IgD-negative memory B cell (primary cell): ENCODE results near the gene TREH. TPM values are rescaled to one million over a fixed set of nuclear protein-coding genes. Genes with fewer than 3 reads are reported as not detected.
"Not testable (repeated sequence)": the region's sequence is repeated elsewhere in the genome, so short reads cannot be mapped to it uniquely, and the experiment has no call there.

Experiments used
- H3K27ac Mint-ChIP-seq, 3 donors: one replicate each; pipeline ENCODE4 v1.8.0; 2020 to 2022; ENCODE audit warnings: mild to moderate bottlenecking in 3 of 3, mixed read lengths in 3 of 3, moderate library complexity in 1 of 3
- H3K27me3 Mint-ChIP-seq: one replicate; pipeline ENCODE4 v1.8.0; 2021; ENCODE audit warnings: mixed read lengths
- H3K36me3 Mint-ChIP-seq: one replicate; pipeline ENCODE4 v1.8.0; 2020; ENCODE audit warnings: mild to moderate bottlenecking, mixed read lengths
- H3K4me1 Mint-ChIP-seq, 3 donors: one replicate each; pipeline ENCODE4 v1.8.0; 2020 to 2022; ENCODE audit warnings: mixed read lengths in 3 of 3, mild to moderate bottlenecking in 1 of 3
- H3K4me3 Mint-ChIP-seq, 4 donors: one replicate each; pipeline ENCODE4 v1.8.0; 2020 to 2022; ENCODE audit warnings: mild to moderate bottlenecking in 4 of 4, mixed read lengths in 4 of 4, moderate library complexity in 3 of 4
- H3K9me3 Mint-ChIP-seq, 3 donors: one replicate each; pipeline ENCODE4 v1.8.0; 2020 to 2021; ENCODE audit warnings: mixed read lengths in 3 of 3, mild to moderate bottlenecking in 1 of 3
- polyA plus RNA-seq: library from polyadenylated mRNA; unstranded; fragments of 300-500 nt; fragmentation: Illumina TruSeq; gene quantifications from one replicate; pipeline ENCODE4 v1.2.3, GENCODE V29; 2021

TREH gene
- polyA plus RNA-seq, 1 donor from 2014 or later: not detected

- peaks cover 0 to 9% (median 3%) of the 10 kb centered on the region in 3 donors for H3K4me1 Mint-ChIP-seq
- H3K4me3 Mint-ChIP-seq: peak overlapping the region in 1 of 4 donors; percentile 17
- H3K27ac Mint-ChIP-seq: no peak overlapping the region
Measured at GRCh38 chr11:118688851-118689502, 9.5 kb upstream of the TREH start.

GRCh38 chr11:118688339-118688738, 8.9 kb upstream of the TREH start:
- H3K27ac Mint-ChIP-seq, H3K4me1 Mint-ChIP-seq: not testable (repeated sequence)

More at GRCh38 chr11:118688851-118689502, 9.5 kb upstream of the TREH start:
- Mint-ChIP-seq H3K9me3 (no peaks in the 10 kb centered on the region), H3K36me3 (no peaks in the 10 kb centered on the region), H3K27me3 (peaks cover 2% of the 10 kb centered on the region)

DNA sequence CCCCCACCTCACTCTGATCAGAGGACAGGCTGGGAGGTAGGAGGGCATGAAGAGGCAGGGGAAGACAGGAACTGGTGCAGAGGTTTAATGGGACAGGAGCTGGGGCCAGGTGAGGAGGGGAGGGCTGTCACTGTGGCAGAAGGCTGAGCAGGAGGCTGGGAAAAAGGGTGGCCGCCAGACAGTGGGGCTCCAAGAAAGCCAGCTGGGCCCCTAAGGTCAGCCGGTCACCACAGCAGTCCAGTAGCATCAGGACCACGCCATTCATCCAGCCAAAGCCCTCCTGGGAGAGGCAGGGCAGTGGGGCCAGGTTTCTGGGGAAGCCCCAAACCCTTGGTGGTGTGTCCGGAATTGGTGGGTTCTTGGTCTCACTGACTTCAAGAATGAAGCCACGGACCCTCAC, 8.5 kb upstream of the TREH start:
- no peak overlapping the region for H3K27ac Mint-ChIP-seq
- peaks cover 0 to 9% (median 3%) of the 10 kb centered on the region in 3 donors for H3K4me1 Mint-ChIP-seq
- H3K27me3 Mint-ChIP-seq: peaks cover 2% of the 10 kb centered on the region
- no peaks in the 10 kb centered on the region for H3K9me3 Mint-ChIP-seq
- no peak overlapping the region for H3K4me3 Mint-ChIP-seq
- H3K36me3 Mint-ChIP-seq: no peaks in the 10 kb centered on the region

More at GRCh38 chr11:118688339-118688738, 8.9 kb upstream of the TREH start:
- H3K27me3 Mint-ChIP-seq, H3K9me3 Mint-ChIP-seq, H3K36me3 Mint-ChIP-seq: not testable (repeated sequence)
- H3K4me3 Mint-ChIP-seq: peak overlapping the region in 1 of 4 donors; percentile 17

DNA sequence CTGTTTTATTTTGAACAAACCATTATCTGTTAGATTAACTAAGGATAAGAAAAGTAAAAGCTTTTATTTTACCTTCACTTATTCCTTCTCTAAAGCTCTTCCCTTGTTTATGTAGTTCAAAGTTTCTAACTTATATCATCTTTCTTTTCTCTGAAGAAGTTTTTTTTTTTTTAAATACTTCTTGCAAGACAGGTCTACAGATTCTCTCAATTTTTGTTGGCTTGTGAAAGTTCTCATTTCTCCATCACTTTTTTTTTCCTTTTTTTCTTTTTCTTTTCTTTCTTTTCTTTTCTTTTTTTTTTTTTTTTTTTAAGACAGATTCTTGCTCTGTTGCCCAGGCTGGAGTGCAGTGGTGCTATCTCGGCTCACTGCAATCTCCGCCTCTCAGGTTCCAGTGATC, 4.7 kb upstream of the TREH start:
- H3K4me1 Mint-ChIP-seq: no peaks in the 10 kb centered on the region
- no peak overlapping the region for H3K27ac Mint-ChIP-seq
- H3K9me3 Mint-ChIP-seq: no peaks in the 10 kb centered on the region
- H3K36me3 Mint-ChIP-seq: no peaks in the 10 kb centered on the region
- H3K27me3 Mint-ChIP-seq: peaks cover 4% of the 10 kb centered on the region
- H3K4me3 Mint-ChIP-seq: no peak overlapping the region

GRCh38 chr11:118682939-118683338, 3.5 kb upstream of the TREH start:
- H3K27ac Mint-ChIP-seq, H3K9me3 Mint-ChIP-seq, H3K27me3 Mint-ChIP-seq, H3K4me1 Mint-ChIP-seq, H3K36me3 Mint-ChIP-seq, H3K4me3 Mint-ChIP-seq: not testable (repeated sequence)

GRCh38 chr11:118682372-118682771, 2.9 kb upstream of the TREH start:
- Mint-ChIP-seq H3K36me3 (no peaks in the 10 kb centered on the region), H3K27ac (no peak overlapping the region), H3K27me3 (peaks cover 4% of the 10 kb centered on the region), H3K4me3 (no peak overlapping the region), H3K4me1 (no peaks in the 10 kb centered on the region), H3K9me3 (peaks cover 0 to 5% (median 0%) of the 10 kb centered on the region in 3 donors)

GRCh38 chr11:118678908-118679307, 542 bp downstream of the TREH start:
- not testable (repeated sequence) for H3K27ac Mint-ChIP-seq, H3K27me3 Mint-ChIP-seq, H3K36me3 Mint-ChIP-seq, H3K4me3 Mint-ChIP-seq, H3K4me1 Mint-ChIP-seq, H3K9me3 Mint-ChIP-seq

- H3K4me1 Mint-ChIP-seq: no peaks in the 10 kb centered on the region
- no peaks in the 10 kb centered on the region for H3K36me3 Mint-ChIP-seq
- H3K27me3 Mint-ChIP-seq: peaks cover 5% of the 10 kb centered on the region
- H3K27ac Mint-ChIP-seq: no peak overlapping the region
- H3K4me3 Mint-ChIP-seq: peak overlapping the region in 1 of 4 donors; percentile 35
- H3K9me3 Mint-ChIP-seq: peaks cover 0 to 10% (median 4%) of the 10 kb centered on the region in 3 donors
Measured at GRCh38 chr11:118677977-118678376, 1.5 kb downstream of the TREH start.

DNA sequence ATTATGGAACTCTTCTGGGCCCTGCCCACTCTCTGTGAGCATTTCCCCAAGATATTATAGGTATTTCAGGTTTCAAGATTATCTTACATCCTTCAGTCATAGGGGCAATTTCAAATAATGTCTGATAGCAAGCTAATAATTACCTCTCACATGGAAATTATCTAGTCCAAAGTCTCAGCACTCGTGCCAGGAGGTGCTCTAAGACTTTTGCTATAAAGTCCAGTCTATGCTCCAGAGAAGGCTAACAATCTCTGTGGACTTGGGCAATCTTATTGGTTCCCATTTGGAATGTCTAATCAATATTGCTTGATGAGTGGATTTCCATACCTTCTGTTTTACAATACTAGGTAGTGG, 5.4 kb downstream of the TREH start:
- peaks cover 8% of the 10 kb centered on the region for H3K27me3 Mint-ChIP-seq
- H3K9me3 Mint-ChIP-seq: peaks cover 0 to 23% (median 10%) of the 10 kb centered on the region in 3 donors
- no peak overlapping the region for H3K27ac Mint-ChIP-seq
- H3K4me3 Mint-ChIP-seq: no peak overlapping the region
- no peaks in the 10 kb centered on the region for H3K4me1 Mint-ChIP-seq
- peaks cover 1% of the 10 kb centered on the region for H3K36me3 Mint-ChIP-seq

DNA sequence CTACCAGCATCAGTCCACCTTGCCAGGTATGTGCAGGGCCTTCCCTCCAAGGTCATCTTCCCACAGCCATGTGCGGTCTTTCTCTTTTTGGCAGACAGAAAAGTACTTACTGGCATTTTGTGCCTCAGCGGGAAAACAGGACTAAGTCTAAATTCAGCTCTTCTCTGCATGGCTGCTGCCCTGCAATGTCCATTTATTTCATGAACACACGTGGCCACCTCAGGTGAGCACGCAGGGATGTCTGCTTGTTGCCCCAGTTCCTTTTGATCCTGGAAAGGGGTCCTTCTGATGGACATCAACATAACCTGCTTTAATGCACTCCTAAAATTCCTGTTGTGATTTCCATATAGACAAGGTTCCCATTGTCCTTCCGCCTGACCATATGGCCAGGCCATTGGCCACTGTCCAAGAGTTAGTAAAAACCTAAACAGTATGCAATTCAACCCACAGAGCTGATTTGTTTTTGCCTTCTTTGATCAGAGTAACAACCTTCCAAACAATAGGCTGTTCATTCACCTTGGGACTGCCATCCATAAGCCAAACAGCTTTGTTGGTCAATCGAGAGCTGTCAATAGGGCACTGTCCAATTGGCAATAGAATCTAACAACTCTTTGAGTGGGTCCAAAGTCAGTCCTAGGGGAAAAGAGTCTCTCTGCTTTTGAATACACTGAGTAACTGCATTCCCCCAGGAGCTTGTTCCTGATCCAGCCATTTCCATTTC, 5.9 kb downstream of the TREH start:
- no peaks in the 10 kb centered on the region for H3K4me1 Mint-ChIP-seq
- no peak overlapping the region for H3K4me3 Mint-ChIP-seq
- H3K27ac Mint-ChIP-seq: no peak overlapping the region
- peaks cover 8% of the 10 kb centered on the region for H3K27me3 Mint-ChIP-seq
- peaks cover 0 to 23% (median 10%) of the 10 kb centered on the region in 3 donors for H3K9me3 Mint-ChIP-seq
- peaks cover 1% of the 10 kb centered on the region for H3K36me3 Mint-ChIP-seq

GRCh38 chr11:118672846-118673245, 6.6 kb downstream of the TREH start:
- Mint-ChIP-seq H3K27ac (no peak overlapping the region), H3K9me3 (peaks cover 0 to 23% (median 7%) of the 10 kb centered on the region in 3 donors), H3K27me3 (peaks cover 8% of the 10 kb centered on the region), H3K4me1 (no peaks in the 10 kb centered on the region), H3K4me3 (no peak overlapping the region), H3K36me3 (peaks cover 1% of the 10 kb centered on the region)

DNA sequence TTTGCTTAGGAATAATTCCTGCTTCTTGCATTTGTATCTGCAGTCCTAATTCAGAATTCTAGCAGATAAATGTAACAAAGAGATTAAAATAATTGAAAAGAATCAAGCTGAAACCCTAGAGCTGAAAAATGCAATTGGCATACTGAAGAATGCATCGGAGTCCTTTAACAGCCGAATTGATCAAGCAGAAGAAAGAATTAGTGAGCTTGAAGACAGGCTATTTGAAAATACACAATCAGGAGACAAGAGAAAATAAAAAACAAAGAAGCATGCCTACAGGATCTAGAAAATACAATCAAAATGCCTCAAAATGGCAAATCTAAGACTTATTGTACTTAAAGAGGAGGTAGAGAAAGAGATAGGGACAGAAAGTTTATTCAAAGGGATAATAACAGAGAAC, 8.2 kb downstream of the TREH start:
- Mint-ChIP-seq H3K27me3 (peaks cover 8% of the 10 kb centered on the region), H3K27ac (no peak overlapping the region), H3K4me3 (no peak overlapping the region), H3K9me3 (peaks cover 0 to 19% (median 2%) of the 10 kb centered on the region in 3 donors), H3K36me3 (peaks cover 1% of the 10 kb centered on the region), H3K4me1 (no peaks in the 10 kb centered on the region)

GRCh38 chr11:118670063-118670462, 9.4 kb downstream of the TREH start:
- Mint-ChIP-seq H3K36me3 (peaks cover 1% of the 10 kb centered on the region), H3K4me3 (no peak overlapping the region), H3K27me3 (peaks cover 5% of the 10 kb centered on the region), H3K27ac (no peak overlapping the region), H3K9me3 (peaks cover 0 to 19% (median 2%) of the 10 kb centered on the region in 3 donors), H3K4me1 (no peaks in the 10 kb centered on the region)

- H3K4me3 Mint-ChIP-seq: no peak overlapping the region
- H3K27me3 Mint-ChIP-seq: peaks cover 8% of the 10 kb centered on the region
- H3K36me3 Mint-ChIP-seq: no peaks in the 10 kb centered on the region
- no peaks in the 10 kb centered on the region for H3K4me1 Mint-ChIP-seq
- peaks cover 0 to 16% (median 0%) of the 10 kb centered on the region in 3 donors for H3K9me3 Mint-ChIP-seq
- no peak overlapping the region for H3K27ac Mint-ChIP-seq
Measured at GRCh38 chr11:118666371-118666770, 13.1 kb downstream of the TREH start.

DNA sequence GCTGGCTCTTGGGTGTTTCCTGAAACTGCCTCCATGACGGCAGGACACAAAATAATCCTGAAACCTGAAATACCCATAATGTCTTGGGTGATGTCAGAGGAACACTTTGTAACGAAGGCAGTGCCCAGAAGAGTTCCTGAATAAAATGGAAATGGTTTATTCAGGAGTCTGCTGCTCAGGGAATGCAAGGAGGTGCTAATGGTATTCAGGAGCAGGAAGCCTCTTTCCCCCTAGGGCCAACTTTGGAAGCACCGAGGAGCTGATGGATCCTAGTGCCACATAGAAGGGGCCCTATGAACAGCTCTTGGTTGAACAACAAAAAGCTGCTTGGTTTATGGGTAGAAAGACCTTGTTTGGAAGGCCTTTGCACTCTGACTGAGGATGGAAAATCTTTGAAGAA, 15.5 kb downstream of the TREH start:
- H3K4me1 Mint-ChIP-seq: peaks cover 0 to 2% (median 0%) of the 10 kb centered on the region in 3 donors
- H3K27ac Mint-ChIP-seq: no peak overlapping the region
- H3K27me3 Mint-ChIP-seq: peaks cover 3% of the 10 kb centered on the region
- H3K36me3 Mint-ChIP-seq: no peaks in the 10 kb centered on the region
- no peaks in the 10 kb centered on the region for H3K9me3 Mint-ChIP-seq
- H3K4me3 Mint-ChIP-seq: no peak overlapping the region

- no peaks in the 10 kb centered on the region for H3K9me3 Mint-ChIP-seq
- H3K4me3 Mint-ChIP-seq: no peak overlapping the region
- peaks cover 0 to 2% (median 0%) of the 10 kb centered on the region in 3 donors for H3K4me1 Mint-ChIP-seq
- no peaks in the 10 kb centered on the region for H3K36me3 Mint-ChIP-seq
- H3K27me3 Mint-ChIP-seq: peaks cover 3% of the 10 kb centered on the region
- H3K27ac Mint-ChIP-seq: no peak overlapping the region
Measured at GRCh38 chr11:118663381-118663780, 16.1 kb downstream of the TREH start.
